Brain microvascular endothelial cell (primary cell): Measurements from ENCODE around the gene RBFOX2.

ENCODE experiments used
- DNase-seq: peaks from one replicate; pipeline ENCODE4 v3.0.0-alpha.2; 2020
- H3K27ac ChIP-seq: fragments of 250-450 bp; sonication (Bioruptor Pico); 2 replicates; pipeline ENCODE4 v1.5.1; 2020; ENCODE audit warnings: mild to moderate bottlenecking, moderate library complexity
- H3K27me3 ChIP-seq: fragments of 250-450 bp; sonication (Bioruptor Pico); replicated peaks from 2 replicates; pipeline ENCODE4 v1.5.1; 2020; ENCODE audit warnings: mild to moderate bottlenecking
- H3K36me3 ChIP-seq: fragments of 250-450 bp; sonication (Bioruptor Pico); replicated peaks from 2 replicates; pipeline ENCODE4 v1.5.1; 2020; ENCODE audit warnings: mild to moderate bottlenecking
- H3K4me3 ChIP-seq: 2 replicates; pipeline ENCODE4 v1.5.1; 2011; ENCODE audit warnings: low read depth, mild to moderate bottlenecking, control low read depth, low read length, moderate library complexity
- in situ Hi-C: cut with HindIII; loops from 2 replicates; pipeline ENCODE4 v1.10.0; 2017; ENCODE audit warnings: low sequenced_read_pairs, low pct_ligation_motif_present
- TF ChIP-seq, protein P1 (sequence below): IDR thresholded peaks from 2 replicates; pipeline ENCODE4 v1.5.1; 2011; ENCODE audit warnings: low read depth, mild to moderate bottlenecking, moderate library complexity, low read length, control low read depth, inconsistent platforms; ENCODE audit errors: missing control alignments

Gene RBFOX2

DNA sequence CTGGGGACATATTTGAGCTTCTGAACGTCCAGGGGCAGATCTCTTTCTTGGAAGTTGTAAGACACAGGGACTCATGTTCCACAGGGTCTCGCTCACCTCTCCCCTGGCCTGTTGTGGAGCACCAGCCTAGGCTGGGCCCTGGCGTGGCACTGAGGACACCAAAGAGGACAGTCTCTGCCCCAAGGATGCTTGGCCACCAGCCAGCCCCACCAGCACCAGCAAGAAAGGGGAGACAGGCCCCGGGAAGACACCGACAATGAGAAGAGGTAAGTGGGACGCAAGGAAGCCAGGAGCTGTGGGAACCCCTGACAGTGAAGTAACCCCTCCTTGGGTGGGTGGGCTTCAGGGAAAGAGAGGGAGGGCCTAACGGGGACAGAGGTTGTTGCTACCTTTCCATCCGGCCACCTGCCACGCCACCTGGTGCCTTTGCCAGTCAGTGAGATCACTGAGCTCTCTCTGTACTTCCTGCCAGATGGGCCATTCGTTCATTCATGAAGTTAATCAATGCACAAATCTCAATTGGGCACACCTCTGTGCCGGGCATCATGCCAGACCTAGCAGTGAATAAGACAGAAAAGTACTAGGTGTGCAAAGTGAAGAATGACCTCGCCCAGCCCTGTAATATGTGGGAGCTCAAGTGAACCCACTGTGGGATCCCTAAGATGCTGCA is 299.9 kb downstream of the RBFOX2 start:
- TF ChIP-seq, protein P1, sequence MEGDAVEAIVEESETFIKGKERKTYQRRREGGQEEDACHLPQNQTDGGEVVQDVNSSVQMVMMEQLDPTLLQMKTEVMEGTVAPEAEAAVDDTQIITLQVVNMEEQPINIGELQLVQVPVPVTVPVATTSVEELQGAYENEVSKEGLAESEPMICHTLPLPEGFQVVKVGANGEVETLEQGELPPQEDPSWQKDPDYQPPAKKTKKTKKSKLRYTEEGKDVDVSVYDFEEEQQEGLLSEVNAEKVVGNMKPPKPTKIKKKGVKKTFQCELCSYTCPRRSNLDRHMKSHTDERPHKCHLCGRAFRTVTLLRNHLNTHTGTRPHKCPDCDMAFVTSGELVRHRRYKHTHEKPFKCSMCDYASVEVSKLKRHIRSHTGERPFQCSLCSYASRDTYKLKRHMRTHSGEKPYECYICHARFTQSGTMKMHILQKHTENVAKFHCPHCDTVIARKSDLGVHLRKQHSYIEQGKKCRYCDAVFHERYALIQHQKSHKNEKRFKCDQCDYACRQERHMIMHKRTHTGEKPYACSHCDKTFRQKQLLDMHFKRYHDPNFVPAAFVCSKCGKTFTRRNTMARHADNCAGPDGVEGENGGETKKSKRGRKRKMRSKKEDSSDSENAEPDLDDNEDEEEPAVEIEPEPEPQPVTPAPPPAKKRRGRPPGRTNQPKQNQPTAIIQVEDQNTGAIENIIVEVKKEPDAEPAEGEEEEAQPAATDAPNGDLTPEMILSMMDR, result no peak
- in situ Hi-C loops, result no loop called here
- no peak for DNase-seq
- Histone ChIP-seq H3K36me3 (no peaks in the 10 kb centered on the region), H3K27me3 (no peaks in the 10 kb centered on the region), H3K4me3 (no peak overlapping the region), H3K27ac (no peak overlapping the region)

DNA sequence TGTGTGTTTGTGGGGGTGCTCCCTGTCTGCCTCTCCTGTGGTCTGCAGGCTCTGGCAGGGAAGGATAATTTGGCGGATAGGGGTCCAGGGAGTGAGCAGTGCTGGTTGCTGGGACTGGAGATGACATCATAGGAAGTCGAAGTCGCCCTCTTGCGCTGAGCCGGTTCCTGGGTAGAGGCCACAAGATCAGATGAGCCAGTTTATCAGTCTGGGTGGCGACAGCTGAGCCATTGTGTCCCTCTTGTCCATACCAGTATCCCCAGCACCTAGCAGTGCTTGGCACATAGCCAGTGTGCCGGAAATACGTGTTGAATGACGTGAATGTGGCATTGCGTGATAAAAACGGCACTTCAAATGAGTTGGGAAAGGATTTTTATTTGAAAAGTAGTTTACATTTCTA is 301.2 kb downstream of the RBFOX2 start:
- DNase-seq, result no peak
- no peak overlapping the region for H3K27ac ChIP-seq
- TF ChIP-seq, protein P1, result no peak
- H3K4me3 ChIP-seq, result no peak overlapping the region
- H3K27me3 ChIP-seq, result no peaks in the 10 kb centered on the region
- no peaks in the 10 kb centered on the region for H3K36me3 ChIP-seq
- in situ Hi-C loops, result no loop called here

DNA sequence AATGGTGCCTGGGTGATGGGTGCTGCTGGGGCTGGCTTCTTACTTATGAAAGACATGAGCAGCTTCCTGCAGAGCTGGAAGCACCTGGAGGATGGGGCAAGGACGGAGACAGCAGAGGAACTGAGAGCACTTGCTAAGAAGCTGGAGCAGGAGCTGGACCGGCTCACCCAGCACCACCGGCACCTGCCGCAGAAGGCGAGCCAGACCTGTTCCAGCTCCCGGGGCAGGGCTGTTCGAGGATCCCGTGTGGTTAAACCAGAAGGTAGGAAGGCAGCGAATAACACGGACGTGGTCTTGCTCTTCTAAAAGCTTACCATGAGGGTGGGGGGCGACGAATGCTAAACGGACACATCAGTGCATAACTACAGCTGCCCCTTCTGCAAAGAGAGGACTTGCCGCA is 301.7 kb downstream of the RBFOX2 start:
- Histone ChIP-seq H3K4me3 (no peak overlapping the region), H3K36me3 (no peaks in the 10 kb centered on the region), H3K27me3 (no peaks in the 10 kb centered on the region), H3K27ac (no peak overlapping the region)
- TF ChIP-seq, protein P1, result no peak
- in situ Hi-C loops, result no loop called here
- DNase-seq, result no peak

DNA sequence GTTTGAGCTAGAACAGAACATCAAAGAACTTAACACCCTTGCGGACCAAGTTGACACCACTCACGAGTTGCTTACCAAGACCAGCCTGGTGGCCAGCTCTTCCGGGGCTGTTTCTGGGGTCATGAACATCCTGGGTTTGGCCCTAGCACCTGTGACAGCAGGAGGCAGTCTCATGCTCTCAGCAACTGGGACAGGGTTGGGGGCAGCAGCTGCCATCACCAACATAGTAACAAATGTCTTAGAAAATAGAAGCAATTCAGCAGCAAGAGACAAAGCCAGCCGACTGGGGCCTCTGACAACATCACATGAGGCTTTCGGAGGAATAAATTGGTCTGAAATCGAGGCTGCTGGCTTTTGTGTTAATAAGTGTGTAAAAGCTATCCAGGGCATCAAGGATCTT is 302.2 kb downstream of the RBFOX2 start:
- Histone ChIP-seq H3K27me3 (no peaks in the 10 kb centered on the region), H3K4me3 (no peak overlapping the region), H3K36me3 (no peaks in the 10 kb centered on the region), H3K27ac (no peak overlapping the region)
- in situ Hi-C loops, result no loop called here
- TF ChIP-seq, protein P1, result no peak
- no peak for DNase-seq

DNA sequence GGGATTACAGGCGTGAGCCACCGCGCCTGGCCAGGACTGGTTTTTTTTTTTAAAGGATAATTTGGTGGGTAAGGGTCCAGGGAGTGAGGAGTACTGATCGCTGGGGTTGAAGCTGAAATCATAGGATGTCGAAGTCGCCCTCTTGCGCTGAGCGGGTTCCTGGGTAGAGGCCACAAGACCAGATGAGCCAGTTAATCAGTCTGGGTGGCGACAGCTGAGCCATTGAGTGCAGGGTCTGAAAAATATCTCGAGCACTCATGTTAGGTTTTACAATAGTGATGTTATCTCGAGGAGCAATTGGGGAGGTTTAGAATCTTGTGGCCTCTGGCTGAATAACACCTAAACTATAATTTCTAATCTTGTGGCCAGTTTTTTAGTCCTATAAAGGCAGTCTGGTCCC is 303.1 kb downstream of the RBFOX2 start:
- no peak for DNase-seq
- Histone ChIP-seq H3K36me3 (no peaks in the 10 kb centered on the region), H3K4me3 (no peak overlapping the region), H3K27ac (no peak overlapping the region), H3K27me3 (no peaks in the 10 kb centered on the region)
- in situ Hi-C loops, result no loop called here
- TF ChIP-seq, protein P1, result no peak

DNA sequence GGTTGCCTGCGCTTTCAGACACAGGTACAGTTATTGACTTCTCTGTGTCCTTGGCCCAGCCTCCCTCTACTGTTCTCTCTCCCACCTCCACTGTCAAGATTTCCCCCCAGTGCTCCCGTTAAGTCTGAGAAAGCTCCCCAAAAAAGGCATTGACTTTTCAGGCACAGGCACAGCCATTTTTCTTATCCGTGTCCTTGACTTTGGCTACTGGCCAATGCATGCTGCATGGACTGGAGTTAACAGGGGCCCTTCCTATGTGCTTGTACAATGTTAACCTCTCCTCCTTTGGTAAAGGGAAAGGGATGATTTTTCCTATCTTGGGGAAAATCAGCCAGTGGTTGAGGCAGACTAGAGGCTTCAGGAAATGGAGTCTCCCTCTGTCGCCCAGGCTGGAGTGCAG is 306.7 kb downstream of the RBFOX2 start:
- in situ Hi-C loops, result no loop called here
- TF ChIP-seq, protein P1, result no peak
- Histone ChIP-seq H3K4me3 (no peak overlapping the region), H3K36me3 (no peaks in the 10 kb centered on the region), H3K27me3 (no peaks in the 10 kb centered on the region), H3K27ac (no peak overlapping the region)
- DNase-seq, result no peak
